Suprapubic skin (tissue), 3 donors: ENCODE data around the gene GFM1.

Source experiments
- CTCF ChIP-seq, 2 donors: fragments of 200-600 bp in 1 of 2; fragments of 450-650 bp in 1 of 2; sonication (generic) in 1 of 2; IDR thresholded peaks; one replicate each; pipeline ENCODE4 v1.5.1; 2016 to 2019; ENCODE audit warnings: antibody characterized with exemption in 2 of 2, mild to moderate bottlenecking in 1 of 2, moderate library complexity in 1 of 2
- POLR2AphosphoS5 ChIP-seq, 3 donors: sonication (generic); formaldehyde crosslinking; IDR thresholded peaks; one replicate each; pipeline ENCODE4 v1.6.1; 2017; ENCODE audit warnings: antibody characterized with exemption in 3 of 3

- TF ChIP-seq CTCF (IDR thresholded peaks at IDR 0.05) (no peak), POLR2AphosphoS5 (IDR thresholded peaks at IDR 0.05) (no peak)
These were observed 36.5 kb downstream of the GFM1 start for GRCh38 chr3:158680861-158681260.
